Esophagus muscularis mucosa (tissue), 4 donors: ENCODE results near the gene CACNA2D3.

Experiments
- CTCF ChIP-seq, 3 experiments: fragments of 200-600 bp in 2 of 3; fragments of 450-650 bp in 1 of 3; sonication (generic) in 2 of 3; IDR thresholded peaks; one replicate each; pipeline ENCODE4 v1.5.1; 2017 to 2019; ENCODE audit warnings: antibody characterized with exemption in 3 of 3, mild to moderate bottlenecking in 2 of 3, moderate library complexity in 1 of 3
- EP300 ChIP-seq: sonication (generic); formaldehyde crosslinking; IDR thresholded peaks from one replicate; pipeline ENCODE4 v1.6.1; 2017; ENCODE audit warnings: antibody characterized with exemption
- POLR2A ChIP-seq: fragments of 450-650 bp; IDR thresholded peaks from one replicate; pipeline ENCODE4 v1.6.1; 2017; ENCODE audit warnings: antibody characterized with exemption, moderate library complexity, mild to moderate bottlenecking, low read depth

- TF ChIP-seq POLR2A (no peak), CTCF (IDR thresholded peaks at IDR 0.05) (no peak), EP300 (no peak)
These were observed 634.0 kb downstream of the CACNA2D3 start for GRCh38 chr3:54756330-54756731.
